Measurements from ENCODE around the gene DDX1. TPM values are rescaled to one million over a fixed set of nuclear protein-coding genes. Genes with fewer than 3 reads are reported as not detected.

DDX1 gene
- total and polyA plus RNA-seq, 2 donors (not counting 1 experiment from before 2014, with no cell fraction given), result 54.3 to 176 TPM

- no peak overlapping the region for H2AFZ ChIP-seq (ENCODE audit: low read length)
- H3K9ac ChIP-seq (ENCODE audit: insufficient read depth, low read length), result no peak overlapping the region
- no peak for DNase-seq (ENCODE audit: low read depth in 2 of 2)
- H3K27ac ChIP-seq (ENCODE audit: insufficient read depth, low read length), result no peak overlapping the region
- no peaks in the 10 kb centered on the region for H3K79me2 ChIP-seq (ENCODE audit: control insufficient read depth, insufficient read depth, low read length)
- H3K9me3 ChIP-seq (ENCODE audit: control insufficient read depth, insufficient read depth, low read depth, low read length), result no peaks in the 10 kb centered on the region
- H3K4me3 ChIP-seq (replicated peaks in 1 of 4; ENCODE audit: control extremely low read depth in 1 of 4, insufficient read depth in 1 of 4, low read depth in 3 of 4, low read length in 4 of 4), result no peak overlapping the region
- no peak overlapping the region for H3K4me2 ChIP-seq (ENCODE audit: extremely low read depth, insufficient read depth, low read length)
- no peaks in the 10 kb centered on the region for H3K27me3 ChIP-seq (ENCODE audit: control insufficient read depth, insufficient read depth, low read length)
- no peaks in the 10 kb centered on the region for H4K20me1 ChIP-seq (ENCODE audit: control insufficient read depth, extremely low read depth, insufficient read depth, low read length)
- no peaks in the 10 kb centered on the region for H3K4me1 ChIP-seq (ENCODE audit: control insufficient read depth, extremely low read depth, insufficient read depth, low read length)
- no peaks in the 10 kb centered on the region for H3K36me3 ChIP-seq (ENCODE audit: control insufficient read depth, insufficient read depth, low read length)
- TF ChIP-seq, protein P1, sequence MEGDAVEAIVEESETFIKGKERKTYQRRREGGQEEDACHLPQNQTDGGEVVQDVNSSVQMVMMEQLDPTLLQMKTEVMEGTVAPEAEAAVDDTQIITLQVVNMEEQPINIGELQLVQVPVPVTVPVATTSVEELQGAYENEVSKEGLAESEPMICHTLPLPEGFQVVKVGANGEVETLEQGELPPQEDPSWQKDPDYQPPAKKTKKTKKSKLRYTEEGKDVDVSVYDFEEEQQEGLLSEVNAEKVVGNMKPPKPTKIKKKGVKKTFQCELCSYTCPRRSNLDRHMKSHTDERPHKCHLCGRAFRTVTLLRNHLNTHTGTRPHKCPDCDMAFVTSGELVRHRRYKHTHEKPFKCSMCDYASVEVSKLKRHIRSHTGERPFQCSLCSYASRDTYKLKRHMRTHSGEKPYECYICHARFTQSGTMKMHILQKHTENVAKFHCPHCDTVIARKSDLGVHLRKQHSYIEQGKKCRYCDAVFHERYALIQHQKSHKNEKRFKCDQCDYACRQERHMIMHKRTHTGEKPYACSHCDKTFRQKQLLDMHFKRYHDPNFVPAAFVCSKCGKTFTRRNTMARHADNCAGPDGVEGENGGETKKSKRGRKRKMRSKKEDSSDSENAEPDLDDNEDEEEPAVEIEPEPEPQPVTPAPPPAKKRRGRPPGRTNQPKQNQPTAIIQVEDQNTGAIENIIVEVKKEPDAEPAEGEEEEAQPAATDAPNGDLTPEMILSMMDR (conservative IDR thresholded peaks at IDR 0.05 in 1 of 2, IDR thresholded peaks at IDR 0.05 in 1 of 2; ENCODE audit: low read depth in 1 of 2, low read length in 2 of 2), result no peak
- no peak for TF ChIP-seq EZH2 (IDR thresholded peaks at IDR 0.05; ENCODE audit: low read length, missing control alignments)
These were observed 63.0 kb downstream of the DDX1 start for GRCh38 chr2:15654727-15655073.

DNA sequence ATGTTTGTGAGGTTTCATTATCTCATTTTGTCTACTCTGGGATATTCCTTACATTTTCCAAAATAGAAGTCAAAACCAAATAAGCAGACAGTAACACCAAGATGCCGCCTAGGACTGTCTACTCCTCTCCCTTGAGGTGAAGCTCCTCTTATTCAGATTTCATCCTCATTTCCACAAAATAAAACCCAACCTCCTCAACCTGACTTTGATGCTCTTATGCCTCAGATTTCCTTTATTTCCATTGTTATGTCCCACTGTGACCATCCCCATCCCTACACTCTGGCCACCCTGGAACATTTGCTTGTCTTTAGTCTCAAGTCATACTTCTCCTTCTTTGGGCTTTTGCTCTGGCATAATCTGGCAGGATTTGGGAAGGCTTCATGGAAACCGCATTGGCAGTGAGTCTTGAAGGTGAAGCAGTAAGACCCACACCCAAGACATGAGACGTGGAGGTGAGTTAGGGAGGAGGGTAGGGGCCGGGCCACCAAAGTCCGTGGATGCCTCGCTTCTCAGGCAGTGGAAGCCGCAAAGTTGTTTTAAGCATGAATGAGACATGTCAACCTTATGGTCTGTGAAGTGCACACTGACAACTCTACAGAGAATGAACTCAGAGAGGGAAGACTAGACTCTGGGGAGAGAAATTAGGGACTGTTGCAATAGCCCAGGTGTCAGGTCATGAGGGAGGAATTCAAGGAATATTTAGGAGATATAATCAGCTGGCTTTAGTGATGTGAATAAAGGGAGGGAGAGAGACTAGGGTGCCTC lies 63.6 kb downstream of the DDX1 start:
- TF ChIP-seq, protein P1 (conservative IDR thresholded peaks at IDR 0.05 in 1 of 2, IDR thresholded peaks at IDR 0.05 in 1 of 2; ENCODE audit: low read depth in 1 of 2, low read length in 2 of 2), result no peak
- no peak for TF ChIP-seq EZH2 (IDR thresholded peaks at IDR 0.05; ENCODE audit: low read length, missing control alignments)

GRCh38 chr2:15656090-15656489 lies 64.4 kb downstream of the DDX1 start:
- Histone ChIP-seq H3K27me3 (ENCODE audit: control insufficient read depth, insufficient read depth, low read length) (no peaks in the 10 kb centered on the region), H3K4me2 (ENCODE audit: extremely low read depth, insufficient read depth, low read length) (no peak overlapping the region), H3K4me3 (replicated peaks in 1 of 4; ENCODE audit: control extremely low read depth in 1 of 4, insufficient read depth in 1 of 4, low read depth in 3 of 4, low read length in 4 of 4) (no peak overlapping the region), H3K4me1 (ENCODE audit: control insufficient read depth, extremely low read depth, insufficient read depth, low read length) (no peaks in the 10 kb centered on the region), H3K27ac (ENCODE audit: insufficient read depth, low read length) (no peak overlapping the region), H3K79me2 (ENCODE audit: control insufficient read depth, insufficient read depth, low read length) (no peaks in the 10 kb centered on the region), H3K9ac (ENCODE audit: insufficient read depth, low read length) (no peak overlapping the region), H3K9me3 (ENCODE audit: control insufficient read depth, insufficient read depth, low read depth, low read length) (no peaks in the 10 kb centered on the region), H3K36me3 (ENCODE audit: control insufficient read depth, insufficient read depth, low read length) (no peaks in the 10 kb centered on the region), H4K20me1 (ENCODE audit: control insufficient read depth, extremely low read depth, insufficient read depth, low read length) (no peaks in the 10 kb centered on the region), H2AFZ (ENCODE audit: low read length) (no peak overlapping the region)
- no peak for DNase-seq (ENCODE audit: low read depth in 2 of 2)
- TF ChIP-seq, protein P1 (conservative IDR thresholded peaks at IDR 0.05 in 1 of 2, IDR thresholded peaks at IDR 0.05 in 1 of 2; ENCODE audit: low read depth in 1 of 2, low read length in 2 of 2), result no peak
- TF ChIP-seq EZH2 (IDR thresholded peaks at IDR 0.05; ENCODE audit: low read length, missing control alignments), result no peak

More for the DNA sequence above, 63.6 kb downstream of the DDX1 start:
- Histone ChIP-seq H3K79me2 (ENCODE audit: control insufficient read depth, insufficient read depth, low read length) (no peaks in the 10 kb centered on the region), H3K4me3 (replicated peaks in 1 of 4; ENCODE audit: control extremely low read depth in 1 of 4, insufficient read depth in 1 of 4, low read depth in 3 of 4, low read length in 4 of 4) (no peak overlapping the region), H3K9me3 (ENCODE audit: control insufficient read depth, insufficient read depth, low read depth, low read length) (no peaks in the 10 kb centered on the region), H2AFZ (ENCODE audit: low read length) (no peak overlapping the region), H3K4me2 (ENCODE audit: extremely low read depth, insufficient read depth, low read length) (no peak overlapping the region), H3K27ac (ENCODE audit: insufficient read depth, low read length) (no peak overlapping the region), H3K9ac (ENCODE audit: insufficient read depth, low read length) (no peak overlapping the region), H3K36me3 (ENCODE audit: control insufficient read depth, insufficient read depth, low read length) (no peaks in the 10 kb centered on the region), H4K20me1 (ENCODE audit: control insufficient read depth, extremely low read depth, insufficient read depth, low read length) (no peaks in the 10 kb centered on the region), H3K27me3 (ENCODE audit: control insufficient read depth, insufficient read depth, low read length) (no peaks in the 10 kb centered on the region), H3K4me1 (ENCODE audit: control insufficient read depth, extremely low read depth, insufficient read depth, low read length) (no peaks in the 10 kb centered on the region)
- no peak for DNase-seq (ENCODE audit: low read depth in 2 of 2)
